Measurements from ENCODE around the gene LITAFD. TPM values are rescaled to one million over a fixed set of nuclear protein-coding genes. Genes with fewer than 3 reads are reported as not detected.

LITAFD gene
- total and polyA plus RNA-seq, 2 experiments from 2014 or later, result not detected

- peaks cover 25% of the 10 kb centered on the region for H3K27me3 Mint-ChIP-seq (ENCODE audit: insufficient read depth, low read depth, poor library complexity)
- H3K9me3 Mint-ChIP-seq, result no peaks in the 10 kb centered on the region; the same call in 2 of the 3 replicates
- H3F3A ChIP-seq (replicated peaks; ENCODE audit: low read depth), result 0 out of 2 replicates have a peak, but pooled peaks cover 3% of the 10 kb centered on the region
- H3K27ac ChIP-seq (ENCODE audit: low read depth), result no peak overlapping the region
- peaks cover 23% of the 10 kb centered on the region for H3K4me1 Mint-ChIP-seq
- H3K79me2 ChIP-seq (replicated peaks; ENCODE audit: insufficient read depth), result no peaks in the 10 kb centered on the region
- H3K4me1 ChIP-seq (ENCODE audit: insufficient read depth), result peaks cover 15% of the 10 kb centered on the region
- no peak overlapping the region for H3K4me3 Mint-ChIP-seq
- no peak overlapping the region for H3K27ac Mint-ChIP-seq
- no peaks in the 10 kb centered on the region; the same call in 1 of the 3 replicates for H3K36me3 Mint-ChIP-seq (ENCODE audit: low read depth)
- H3K36me3 ChIP-seq (ENCODE audit: insufficient read depth), result no peaks in the 10 kb centered on the region
- no peak overlapping the region for H3K4me2 ChIP-seq
- TF ChIP-seq POLR2AphosphoS5 (IDR thresholded peaks at IDR 0.05; ENCODE audit: low read depth) (no peak), ZNF462 (CRISPR knock-in tag; IDR thresholded peaks at IDR 0.05) (no peak), CREB1 (CRISPR knock-in tag; IDR thresholded peaks at IDR 0.05; ENCODE audit: low read depth) (no peak), JUNB (IDR thresholded peaks at IDR 0.05; ENCODE audit: unreplicated experiment) (no peak), STAT1 (IDR thresholded peaks at IDR 0.05; ENCODE audit: unreplicated experiment) (no peak), ZNF114 (CRISPR knock-in tag; IDR thresholded peaks at IDR 0.05) (no peak), ZNF331 (CRISPR knock-in tag; IDR thresholded peaks at IDR 0.05; ENCODE audit: low read depth) (no peak)
- DNase-seq (ENCODE audit: low spot score) (no peak), ATAC-seq (no peak)
- no peak overlapping the region for H3K4me3 ChIP-seq
- H4K20me1 ChIP-seq (replicated peaks; ENCODE audit: insufficient read depth), result no peaks in the 10 kb centered on the region
- H2AFZ ChIP-seq, result no peak overlapping the region
- no peaks in the 10 kb centered on the region for H3K9me2 ChIP-seq (ENCODE audit: insufficient read depth)
- H3K27me3 ChIP-seq (ENCODE audit: insufficient read depth), result no peaks in the 10 kb centered on the region
Measured at GRCh38 chr16:8880839-8881510, 1.2 kb upstream of the LITAFD start.

Measured in GM23338 (cell line).